Activated CD8-positive, alpha-beta memory T cell treated with anti-CD3 and anti-CD28 coated beads for 36 hours (primary cell): ENCODE measurements around the gene PROS1. TPM values are rescaled to one million over a fixed set of nuclear protein-coding genes. Genes with fewer than 3 reads are reported as not detected.
"Not testable (repeated sequence)": the region's sequence is repeated elsewhere in the genome, so short reads cannot be mapped to it uniquely, and the experiment has no call there.

Experiments used
- CTCF ChIA-PET: fragments of 350-600 bp; sonication (Branson Sonifier 250); formaldehyde crosslinking; loops from one replicate; lab custom pipeline; 2021; ENCODE audit warnings: antibody characterized with exemption; lab: Charles Lee
- POLR2A ChIA-PET: fragments of 350-600 bp; sonication (Branson Sonifier 250); formaldehyde crosslinking; loops from one replicate; lab custom pipeline; 2021; ENCODE audit warnings: antibody characterized with exemption; lab: Charles Lee
- total RNA-seq, 2 experiments: library from RNA; stranded (reverse); gene quantifications; one replicate each; pipeline ENCODE4 v1.2.3, GENCODE V29; 2021

Gene PROS1
- total RNA-seq, 2 experiments from 2014 or later: 0.57 to 0.80 TPM

DNA sequence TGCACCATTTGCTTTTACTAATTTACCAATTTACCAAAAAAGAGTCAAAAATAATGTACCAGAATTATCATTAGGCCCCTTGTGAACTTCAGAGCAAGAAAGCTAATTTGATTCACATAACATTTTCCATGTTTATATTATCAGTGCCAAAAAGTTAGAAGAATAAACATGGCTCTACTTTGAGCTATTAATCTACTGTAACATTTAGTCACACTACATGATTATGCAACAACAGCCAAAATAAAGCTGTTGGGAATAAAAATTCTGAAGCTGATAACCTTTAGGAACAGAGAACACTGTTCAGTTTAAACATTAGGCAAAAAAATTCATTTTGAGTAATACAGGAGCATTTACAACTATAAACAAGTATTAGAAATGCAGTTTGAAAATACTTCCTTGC is 63.6 kb downstream of the PROS1 start:
- POLR2A ChIA-PET: no interaction called here
- CTCF ChIA-PET: no interaction called here

GRCh38 chr3:93907132-93907531 is 66.6 kb downstream of the PROS1 start:
- POLR2A ChIA-PET: no interaction called here
- CTCF ChIA-PET: no interaction called here

- CTCF ChIA-PET: no interaction called here
- POLR2A ChIA-PET: no interaction called here
These were observed 67.5 kb downstream of the PROS1 start for GRCh38 chr3:93906245-93906644.

DNA sequence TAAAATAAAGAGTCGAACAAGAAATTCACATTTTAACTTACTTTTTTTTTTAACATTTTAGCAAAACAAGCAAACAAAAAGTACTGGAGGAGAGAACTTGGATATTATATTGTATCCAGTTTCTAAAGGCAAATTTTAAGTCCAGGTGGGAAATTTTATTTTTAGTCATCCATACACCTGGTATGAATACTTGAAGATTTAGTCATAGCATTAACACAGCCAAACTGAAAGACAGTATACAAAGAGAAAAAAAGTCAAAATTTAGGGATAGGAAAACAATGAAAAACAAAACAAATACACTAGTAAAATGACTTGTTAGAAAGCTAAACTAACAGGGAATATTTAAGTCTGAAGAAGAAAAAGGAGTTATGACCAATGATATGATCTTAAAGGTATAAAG is 69.1 kb downstream of the PROS1 start:
- CTCF ChIA-PET: no interaction called here

DNA sequence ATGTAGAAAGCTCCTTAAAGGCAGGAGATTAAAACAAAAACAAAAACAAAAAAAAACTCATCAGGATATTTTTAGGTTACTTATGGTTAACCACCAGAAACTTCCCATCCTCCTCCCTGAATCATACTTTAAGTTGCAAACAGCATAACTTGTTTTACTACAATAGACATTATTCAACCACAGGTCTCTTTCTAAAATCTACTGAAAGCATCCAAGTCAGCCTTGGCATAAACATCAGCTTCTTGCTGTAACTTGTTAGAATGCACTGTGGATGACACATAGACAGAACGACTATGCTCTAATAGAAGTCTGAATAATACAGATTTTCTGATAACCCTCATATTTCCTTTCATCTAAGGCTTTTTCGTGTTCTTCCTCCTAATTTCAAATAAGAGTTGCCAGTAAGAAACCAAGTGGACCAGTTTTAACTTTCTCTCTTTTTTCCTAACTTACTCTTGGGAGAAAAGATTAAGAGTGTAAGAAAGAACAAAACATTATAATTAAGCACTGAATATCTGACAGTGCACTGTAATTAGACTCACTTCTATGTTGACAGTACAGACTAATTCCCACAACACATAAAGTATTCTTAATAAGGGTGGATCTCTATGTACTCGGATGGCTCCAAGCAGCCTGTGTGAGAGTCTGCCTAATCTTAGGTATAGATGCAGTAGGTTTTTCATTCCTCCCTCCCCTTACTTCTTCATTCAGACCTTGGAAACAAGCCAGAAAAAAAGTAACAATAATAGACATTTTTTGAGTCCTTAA is 95.3 kb downstream of the PROS1 start:
- CTCF ChIA-PET, POLR2A ChIA-PET: not testable (repeated sequence)

More for the DNA sequence above, 69.1 kb downstream of the PROS1 start:
- POLR2A ChIA-PET: no interaction called here

- POLR2A ChIA-PET: not testable (repeated sequence)
These were observed 96.3 kb downstream of the PROS1 start for GRCh38 chr3:93877427-93877826.

GRCh38 chr3:93873412-93873811 is 100.3 kb downstream of the PROS1 start:
- CTCF ChIA-PET, POLR2A ChIA-PET: not testable (repeated sequence)

More at GRCh38 chr3:93877427-93877826, 96.3 kb downstream of the PROS1 start:
- CTCF ChIA-PET: not testable (repeated sequence)

GRCh38 chr3:93867425-93867824 is 106.3 kb downstream of the PROS1 start:
- CTCF ChIA-PET: no interaction called here

GRCh38 chr3:93861017-93861416 is 112.7 kb downstream of the PROS1 start:
- POLR2A ChIA-PET: no interaction called here
- CTCF ChIA-PET: no interaction called here

More at GRCh38 chr3:93867425-93867824, 106.3 kb downstream of the PROS1 start:
- POLR2A ChIA-PET: no interaction called here

DNA sequence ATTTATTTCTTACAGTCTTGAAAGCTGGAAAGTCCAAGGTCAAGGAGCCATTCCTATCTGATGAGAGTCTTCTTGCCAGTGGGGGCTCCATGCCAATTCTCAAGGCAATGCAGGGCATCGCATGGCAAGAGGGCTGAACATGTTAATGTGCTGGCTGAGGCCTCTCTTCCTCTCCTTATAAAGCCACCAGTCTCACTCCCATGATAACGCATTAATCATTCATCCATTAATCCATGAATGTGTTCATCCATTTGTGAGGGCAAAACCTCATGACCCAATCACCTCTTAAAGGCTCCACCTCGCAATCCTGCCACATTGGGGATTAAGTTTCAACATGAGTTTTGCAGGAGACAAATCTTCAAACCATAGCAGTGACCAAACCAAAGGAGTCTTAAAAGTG is 118.3 kb downstream of the PROS1 start:
- POLR2A ChIA-PET: no interaction called here

GRCh38 chr3:93852228-93852627 is 121.5 kb downstream of the PROS1 start:
- POLR2A ChIA-PET, CTCF ChIA-PET: not testable (repeated sequence)

More for the DNA sequence above, 118.3 kb downstream of the PROS1 start:
- CTCF ChIA-PET: no interaction called here

DNA sequence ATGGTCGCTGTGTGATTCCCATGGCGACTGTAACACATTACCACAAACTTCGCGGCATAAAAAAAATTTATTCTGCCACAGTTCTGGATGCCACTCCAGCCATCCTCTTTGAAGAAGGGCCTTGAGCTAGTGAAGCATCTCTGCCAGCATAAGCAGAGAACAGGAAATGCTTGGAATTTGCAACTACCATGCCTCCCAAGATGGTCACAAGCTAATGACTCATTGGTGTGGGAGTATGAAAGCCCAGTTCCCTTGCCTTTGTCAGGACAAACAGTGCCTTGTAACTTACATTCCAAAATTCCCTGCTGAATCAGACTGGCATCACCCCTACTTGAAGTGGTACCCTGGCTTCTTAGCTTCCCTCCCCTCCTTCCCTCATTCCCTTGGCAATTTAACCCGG is 129.7 kb downstream of the PROS1 start:
- ChIA-PET POLR2A (no interaction called here), CTCF (no interaction called here)

DNA sequence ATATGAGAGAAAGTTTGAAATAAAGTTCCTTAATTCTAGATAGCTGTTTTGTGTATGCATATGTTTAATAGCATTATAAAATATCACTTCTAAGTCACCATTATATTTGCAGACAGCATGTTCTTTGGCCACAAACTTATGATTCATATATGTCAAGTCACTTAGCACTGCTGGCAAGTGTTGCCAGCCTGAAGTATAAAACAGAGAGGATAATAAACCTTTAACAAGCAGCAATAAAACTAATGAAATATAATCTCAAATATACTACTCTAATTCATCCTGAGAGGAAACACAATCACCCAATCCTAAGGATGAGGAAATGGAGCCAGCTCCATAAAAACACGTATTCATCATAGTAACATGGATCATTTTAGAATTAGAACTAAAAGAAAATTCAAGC is 134.5 kb downstream of the PROS1 start:
- POLR2A ChIA-PET, CTCF ChIA-PET: not testable (repeated sequence)

Other genes starting within 250 kb of the PROS1 start
- 10 to 100 TPM; 15.3 to 15.6 TPM for gene ARL13B, start 6.3 kb upstream of the PROS1 start, total RNA-seq
- gene STX19, start 54.7 kb upstream of the PROS1 start, total RNA-seq: not detected
- 1 to 10 TPM; 6.3 to 8.1 TPM for gene DHFR2, start 89.0 kb upstream of the PROS1 start, total RNA-seq
- gene NSUN3, start 89.2 kb upstream of the PROS1 start, total RNA-seq: 10 to 100 TPM; 13.2 to 14.0 TPM